HG02938 (cell line): ENCODE results near the gene BATF2.
"Not testable (repeated sequence)": the region's sequence is repeated elsewhere in the genome, so short reads cannot be mapped to it uniquely, and the experiment has no call there.

Experiments
- ATAC-seq: cut with Tn5 transposase; IDR thresholded peaks from one replicate; pipeline ENCODE4 v1.9.1; 2021; ENCODE audit warnings: mild to moderate bottlenecking, moderate library complexity; ENCODE audit not compliant: unreplicated experiment

BATF2 gene

GRCh38 chr11:65013888-65014725 is 17.3 kb upstream of the BATF2 start, which contains the start of gene ARL2:
ARL2 (plus strand) TSS chr11:65014160; CDS start chr11:65014208, 48 bp downstream.
- peak; percentile 67 for ATAC-seq

- peak; percentile 66 for ATAC-seq
Measured at GRCh38 chr11:65013130-65013887, 16.5 kb upstream of the BATF2 start.

GRCh38 chr11:65008873-65009272 is 12.1 kb upstream of the BATF2 start:
- no peak for ATAC-seq

- ATAC-seq, result no peak
Measured at GRCh38 chr11:65008016-65008415, 11.2 kb upstream of the BATF2 start.

GRCh38 chr11:65003968-65004367 is 7.2 kb upstream of the BATF2 start:
- not testable (repeated sequence) for ATAC-seq

GRCh38 chr11:65003282-65003681 is 6.5 kb upstream of the BATF2 start:
- no peak for ATAC-seq

GRCh38 chr11:65002706-65003105 is 5.9 kb upstream of the BATF2 start:
- no peak for ATAC-seq

GRCh38 chr11:64999478-64999877 is 2.7 kb upstream of the BATF2 start:
- ATAC-seq, result no peak

- no peak for ATAC-seq
Measured at GRCh38 chr11:64998690-64999431, 2.1 kb upstream of the BATF2 start.

GRCh38 chr11:64998141-64998540 is 1.4 kb upstream of the BATF2 start:
- ATAC-seq, result no peak

- ATAC-seq, result no peak
Measured at GRCh38 chr11:64996327-64996709, 453 bp downstream of the BATF2 start.

GRCh38 chr11:64994318-64994717 is 2.5 kb downstream of the BATF2 start:
- ATAC-seq, result no peak

GRCh38 chr11:64990222-64990923 is 6.4 kb downstream of the BATF2 start:
- ATAC-seq, result no peak

- no peak for ATAC-seq
Measured at GRCh38 chr11:64989416-64989815, 7.4 kb downstream of the BATF2 start.

- ATAC-seq, result no peak
Measured at GRCh38 chr11:64987998-64988854, 8.5 kb downstream of the BATF2 start.

GRCh38 chr11:64983339-64983738 is 13.4 kb downstream of the BATF2 start:
- not testable (repeated sequence) for ATAC-seq

GRCh38 chr11:64976651-64977050 is 20.1 kb downstream of the BATF2 start:
- ATAC-seq, result no peak

GRCh38 chr11:64974124-64974523 is 22.6 kb downstream of the BATF2 start:
- no peak for ATAC-seq

GRCh38 chr11:64971421-64972233 is 25.1 kb downstream of the BATF2 start, which contains the start of gene MAJIN:
MAJIN (minus strand) TSS chr11:64972108; CDS start chr11:64959405, 12,703 bp downstream.
- ATAC-seq, result no peak
